DOHH2 (cell line): ENCODE measurements around the gene NPFF.

Experiments
- H3F3A ChIP-seq: fragments of 200-600 bp; sonication (generic), shearing (Covaris generic); 2 replicates; pipeline ENCODE4 v1.6.0; 2016; ENCODE audit warnings: antibody characterized with exemption, mild to moderate bottlenecking; ENCODE audit not compliant: control insufficient read depth, insufficient read depth
- H3K27ac ChIP-seq: fragments of 200-600 bp; sonication (generic); 2 replicates; pipeline ENCODE4 v1.5.1; 2014; ENCODE audit warnings: low read depth, mild to moderate bottlenecking, low read length, moderate library complexity
- H3K27me3 ChIP-seq: fragments of 200-600 bp; sonication (generic); 2 replicates; pipeline ENCODE4 v1.6.1; 2014; ENCODE audit warnings: mild to moderate bottlenecking, low read length, mixed read lengths; ENCODE audit not compliant: control insufficient read depth
- H3K36me3 ChIP-seq: fragments of 200-600 bp; sonication (generic); 2 replicates; pipeline ENCODE4 v1.6.1; 2014; ENCODE audit warnings: mild to moderate bottlenecking, low read length, moderate library complexity, mixed read lengths; ENCODE audit not compliant: control insufficient read depth
- H3K4me1 ChIP-seq: fragments of 200-600 bp; sonication (generic); 2 replicates; pipeline ENCODE4 v1.6.1; 2014; ENCODE audit warnings: mild to moderate bottlenecking, low read length, mixed read lengths; ENCODE audit not compliant: control insufficient read depth
- H3K4me2 ChIP-seq: fragments of 200-600 bp; sonication (generic); 2 replicates; pipeline ENCODE4 v1.6.0; 2014; ENCODE audit warnings: mild to moderate bottlenecking, low read length, moderate library complexity
- H3K4me3 ChIP-seq: fragments of 200-600 bp; sonication (generic); 2 replicates; pipeline ENCODE4 v1.5.1; 2014; ENCODE audit warnings: mild to moderate bottlenecking, low read length, mixed read lengths
- H3K79me2 ChIP-seq: fragments of 200-600 bp; sonication (generic); 2 replicates; pipeline ENCODE4 v1.6.1; 2014; ENCODE audit warnings: mild to moderate bottlenecking, low read length, mixed read lengths; ENCODE audit not compliant: control insufficient read depth
- H3K9me2 ChIP-seq: fragments of 200-600 bp; sonication (generic); replicated peaks from 2 replicates; pipeline ENCODE4 v1.6.1; 2014; ENCODE audit warnings: mild to moderate bottlenecking, low read length, mixed read lengths; ENCODE audit not compliant: control insufficient read depth
- H3K9me3 ChIP-seq: fragments of 200-600 bp; sonication (generic); 2 replicates; pipeline ENCODE4 v1.6.1; 2014; ENCODE audit warnings: antibody characterized with exemption, low read length, mixed read lengths; ENCODE audit not compliant: control insufficient read depth, insufficient read depth
- H4K20me1 ChIP-seq: fragments of 200-600 bp; sonication (generic); 2 replicates; pipeline ENCODE4 v1.6.0; 2014; ENCODE audit warnings: low read depth, mild to moderate bottlenecking, antibody characterized with exemption, low read length, moderate library complexity; ENCODE audit not compliant: control insufficient read depth, insufficient read depth
- CTCF ChIP-seq: fragments of 200-600 bp; sonication (generic); IDR thresholded peaks from one replicate; pipeline ENCODE4 v1.5.1; 2014; ENCODE audit warnings: antibody characterized with exemption, mild to moderate bottlenecking, low read depth, low read length; ENCODE audit not compliant: poor library complexity, severe bottlenecking
- EZH2phosphoT487 ChIP-seq: fragments of 200-600 bp; sonication (generic); IDR thresholded peaks from 2 replicates; pipeline ENCODE4 v1.6.1; 2017; ENCODE audit warnings: borderline replicate concordance, mild to moderate bottlenecking, antibody characterized with exemption, low read length, moderate library complexity, mixed read lengths

NPFF gene

GRCh38 chr12:53467082-53467481 is 40.2 kb downstream of the NPFF start:
- no peaks in the 10 kb centered on the region for H3K27me3 ChIP-seq
- peaks cover 98% of the 10 kb centered on the region for H3K36me3 ChIP-seq
- no peak overlapping the region for H3K4me2 ChIP-seq
- no peak for TF ChIP-seq EZH2phosphoT487
- TF ChIP-seq CTCF: no peak
- H3K4me3 ChIP-seq: no peak overlapping the region
- H3F3A ChIP-seq: peaks cover 19% of the 10 kb centered on the region; the same call in 1 of the 2 replicates
- no peak overlapping the region for H3K27ac ChIP-seq
- no peaks in the 10 kb centered on the region for H3K4me1 ChIP-seq
- H4K20me1 ChIP-seq: peaks cover 7% of the 10 kb centered on the region; the same call in 1 of the 2 replicates
- H3K9me3 ChIP-seq: no peaks in the 10 kb centered on the region
- peaks cover 82% of the 10 kb centered on the region for H3K79me2 ChIP-seq
- no peaks in the 10 kb centered on the region for H3K9me2 ChIP-seq

- H3K27me3 ChIP-seq: no peaks in the 10 kb centered on the region
- no peak overlapping the region for H3K4me2 ChIP-seq
- no peak for TF ChIP-seq CTCF
- no peak for TF ChIP-seq EZH2phosphoT487
- H3K9me2 ChIP-seq: no peaks in the 10 kb centered on the region
- H3K27ac ChIP-seq: no peak overlapping the region
- peaks cover 82% of the 10 kb centered on the region for H3K79me2 ChIP-seq
- H3K9me3 ChIP-seq: no peaks in the 10 kb centered on the region
- no peak overlapping the region for H3K4me3 ChIP-seq
- peaks cover 5% of the 10 kb centered on the region; the same call in 1 of the 2 replicates for H4K20me1 ChIP-seq
- H3F3A ChIP-seq: peaks cover 20% of the 10 kb centered on the region; the same call in 1 of the 2 replicates
- H3K4me1 ChIP-seq: no peaks in the 10 kb centered on the region
- peaks cover 98% of the 10 kb centered on the region for H3K36me3 ChIP-seq
These were observed 40.6 kb downstream of the NPFF start for GRCh38 chr12:53466640-53467039.

DNA sequence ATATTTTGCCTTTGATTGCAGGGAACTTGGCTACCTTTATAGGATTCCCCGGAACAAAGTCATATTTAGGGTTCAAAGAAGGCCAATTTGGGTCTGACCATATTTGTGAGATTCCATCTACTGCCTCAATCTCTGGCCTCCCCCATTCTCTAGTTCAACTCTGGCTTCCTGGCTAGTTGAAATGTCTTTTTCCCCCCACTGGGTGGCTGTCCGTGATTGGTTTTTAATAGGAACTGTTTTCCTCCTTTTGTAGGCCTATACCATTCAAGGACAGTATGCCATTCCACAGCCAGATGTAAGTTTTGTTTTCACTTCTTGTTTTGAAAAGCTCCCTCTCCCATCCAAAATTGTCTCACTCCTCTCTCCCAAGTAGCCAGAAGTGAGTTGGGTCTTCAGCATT is 41.6 kb downstream of the NPFF start:
- Histone ChIP-seq H3K4me1 (no peaks in the 10 kb centered on the region), H4K20me1 (peaks cover 10% of the 10 kb centered on the region; the same call in 1 of the 2 replicates), H3K27ac (no peak overlapping the region), H3K27me3 (no peaks in the 10 kb centered on the region), H3K79me2 (peaks cover 86% of the 10 kb centered on the region), H3K4me3 (no peak overlapping the region), H3K36me3 (peaks cover 99% of the 10 kb centered on the region), H3K9me2 (no peaks in the 10 kb centered on the region), H3F3A (peaks cover 20% of the 10 kb centered on the region; the same call in 1 of the 2 replicates), H3K9me3 (no peaks in the 10 kb centered on the region), H3K4me2 (no peak overlapping the region)
- no peak for TF ChIP-seq CTCF
- no peak for TF ChIP-seq EZH2phosphoT487
